Stimulated activated CD4-positive, alpha-beta T cell treated with anti-CD3 and anti-CD28 coated beads, Interleukin-1b, Interleukin-23, amount 100 ng/mL, for 1 hour (primary cell): ENCODE measurements around the gene CD8B2.
"Not testable (repeated sequence)": the region's sequence is repeated elsewhere in the genome, so short reads cannot be mapped to it uniquely, and the experiment has no call there.

ENCODE experiments used
- DNase-seq, 2 donors: peaks; one replicate each; pipeline ENCODE4 v3.0.0-alpha.2; 2020; ENCODE audit warnings: low read depth in 2 of 2

CD8B2 gene

DNA sequence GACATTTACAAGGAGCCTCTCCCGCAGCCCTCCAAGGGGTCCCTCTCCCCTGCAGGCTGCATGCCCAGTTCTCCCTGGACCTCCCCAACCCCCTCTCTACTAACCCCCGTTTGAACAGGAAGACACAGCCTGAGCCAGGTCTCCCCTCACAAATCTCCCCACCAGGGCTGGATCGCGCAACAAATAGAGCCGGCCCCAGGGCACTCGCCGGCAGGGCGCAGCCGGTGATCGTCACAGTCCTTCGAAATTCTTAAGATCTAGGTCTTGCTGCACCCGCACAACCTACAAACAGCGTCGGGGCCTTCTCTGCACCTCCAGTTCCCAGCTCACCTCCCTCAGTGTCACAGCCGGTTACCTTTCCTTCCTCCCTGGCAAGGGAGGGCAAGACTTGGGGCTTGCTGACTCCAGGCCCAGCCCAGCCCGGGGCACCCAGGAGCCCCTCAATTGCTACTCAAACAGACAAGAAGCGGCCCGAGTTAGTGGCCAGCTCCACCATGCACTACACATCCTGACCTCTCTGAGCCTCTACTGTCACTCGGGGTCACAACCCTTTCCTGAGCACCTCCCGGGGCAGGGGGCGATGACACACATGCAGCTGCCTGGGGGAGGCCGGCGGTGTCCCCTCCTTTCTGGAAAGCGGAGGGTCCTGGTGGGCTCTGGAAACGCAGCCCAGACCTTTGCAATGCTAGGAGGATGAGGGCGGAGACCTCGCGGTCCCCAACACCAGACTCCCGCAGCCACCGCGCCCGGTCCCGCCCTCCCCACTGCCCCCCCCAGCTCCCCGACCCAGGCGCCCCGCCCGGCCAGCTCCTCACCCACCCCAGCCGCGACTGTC is at the start of gene CD8B2:
Gene CD8B2, plus strand, starts transcription at position 814 of the 835 bp plus-strand sequence. CDS start 63 bp downstream, outside the sequence.
- DNase-seq, result not testable (repeated sequence)

- DNase-seq, result not testable (repeated sequence)
Measured at GRCh38 chr2:106461882-106462281, 25.3 kb upstream of the CD8B2 start.

DNA sequence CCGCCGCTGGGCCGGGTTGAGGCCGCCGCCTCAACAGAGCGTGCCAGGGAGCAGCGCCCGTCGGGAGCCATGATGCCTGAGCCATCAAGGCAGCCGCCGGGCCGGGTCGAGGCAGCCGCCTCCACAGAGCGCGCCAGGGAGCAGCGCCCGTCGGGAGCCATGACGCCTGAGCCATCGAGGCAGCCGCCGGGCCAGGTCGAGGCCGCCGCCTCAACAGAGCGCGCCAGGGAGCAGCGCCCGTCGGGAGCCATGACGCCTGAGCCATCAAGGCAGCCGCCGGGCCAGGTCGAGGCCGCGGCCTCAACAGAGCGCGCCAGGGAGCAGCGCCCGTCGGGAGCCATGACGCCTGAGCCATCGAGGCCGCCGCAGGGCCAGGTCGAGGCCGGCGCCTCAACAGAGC is 19.6 kb upstream of the CD8B2 start:
- not testable (repeated sequence) for DNase-seq

GRCh38 chr2:106468107-106468506 is 19.1 kb upstream of the CD8B2 start, which contains the start of gene RGPD3:
RGPD3 (minus strand) TSS chr2:106468413; CDS start chr2:106468288, 125 bp downstream.
- DNase-seq, result not testable (repeated sequence)

DNA sequence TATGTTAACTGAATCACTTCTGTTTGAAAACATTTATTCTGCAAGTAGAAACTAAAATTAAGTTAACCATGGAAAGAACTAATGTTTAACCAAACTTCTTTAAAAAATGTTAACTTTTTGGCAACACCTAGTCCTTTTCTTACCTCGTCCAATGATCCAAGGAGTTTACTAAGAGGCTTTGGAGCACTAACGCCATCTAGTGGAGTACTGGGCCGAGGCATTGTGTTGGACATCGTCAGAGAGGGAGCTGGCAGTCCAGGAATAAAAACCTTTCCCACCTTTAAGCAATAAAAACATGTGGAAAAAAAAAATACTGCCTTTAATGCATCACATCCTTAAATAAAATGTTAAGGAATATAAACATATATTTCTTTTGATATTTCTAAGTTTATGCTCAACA is 16.5 kb upstream of the CD8B2 start:
- DNase-seq, result peak in 1 of 2 donors; percentile 9

DNA sequence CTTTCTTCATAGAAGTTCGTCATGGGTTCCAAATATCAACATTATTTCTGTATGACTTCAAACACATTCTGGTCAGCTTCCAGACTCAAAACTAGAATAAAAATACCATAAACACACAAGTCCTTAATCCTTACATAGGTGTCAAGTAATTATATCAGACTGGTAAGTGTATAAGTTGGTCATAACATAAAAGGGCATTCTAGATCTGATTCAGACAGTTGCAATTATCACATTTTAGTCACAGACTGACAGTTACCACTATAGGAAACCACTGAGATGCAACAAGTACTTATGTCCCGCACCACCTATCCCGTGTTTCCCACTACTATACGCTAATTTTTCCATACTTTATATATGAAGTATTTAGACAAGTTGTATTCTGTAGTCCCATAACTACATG is 9.5 kb upstream of the CD8B2 start:
- DNase-seq, result not testable (repeated sequence)

DNA sequence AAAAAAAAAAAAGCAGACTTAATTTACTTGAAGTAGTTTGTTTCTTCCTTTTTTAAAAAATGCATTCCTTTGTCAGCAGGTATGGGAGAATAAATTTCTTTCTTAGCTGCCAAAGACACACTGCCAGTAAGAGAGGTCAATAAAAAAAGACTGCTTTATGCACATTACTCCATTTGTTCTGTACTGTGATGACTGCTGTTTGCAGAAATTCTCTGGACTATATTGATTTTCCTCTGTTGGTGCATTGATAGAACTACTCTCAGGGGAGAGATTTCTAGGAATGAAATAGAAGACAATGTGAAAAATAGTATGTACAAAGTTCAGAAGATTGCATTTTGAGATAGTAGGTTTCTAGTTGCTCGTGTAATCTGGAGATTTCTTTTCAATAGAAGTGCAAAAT is 7.6 kb upstream of the CD8B2 start:
- DNase-seq, result not testable (repeated sequence)

DNA sequence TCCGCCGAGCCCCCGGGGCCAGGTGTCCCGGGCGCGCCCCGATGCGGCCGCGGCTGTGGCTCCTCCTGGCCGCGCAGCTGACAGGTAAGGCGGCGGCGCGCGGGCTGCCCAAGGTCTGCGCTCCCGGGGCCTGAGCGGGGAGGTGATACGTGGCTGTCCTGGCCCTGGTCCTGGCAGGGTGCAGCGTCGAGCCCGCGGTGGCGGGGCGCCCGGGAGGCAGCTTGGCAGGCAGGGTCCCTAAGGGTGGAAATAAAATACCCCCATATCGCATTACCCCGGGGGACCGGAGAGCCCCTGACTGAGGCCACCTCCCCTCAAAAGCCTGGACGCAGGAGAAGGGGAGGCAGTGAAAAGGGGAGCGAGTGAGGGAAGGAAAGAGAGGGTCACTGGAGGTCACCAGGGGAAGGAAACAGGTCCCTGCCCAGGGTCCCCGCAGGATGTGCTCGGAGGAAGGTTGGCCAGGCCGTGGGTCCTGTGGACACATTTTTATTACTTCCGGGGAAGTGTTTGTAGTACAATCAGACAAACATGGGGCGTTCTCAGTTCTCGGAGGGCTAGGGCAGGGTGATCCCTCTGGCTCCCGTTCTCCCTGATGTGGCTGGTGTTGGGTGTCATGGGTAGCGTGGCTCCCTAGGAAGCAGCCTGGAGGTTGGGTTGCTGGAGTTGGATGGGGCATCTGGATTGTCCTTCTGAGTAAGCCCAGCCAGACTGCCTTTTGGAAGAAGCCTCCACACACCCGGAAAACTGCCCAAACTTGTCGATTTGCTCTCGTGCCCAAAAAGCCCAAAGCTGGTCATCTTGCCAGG is 425 bp downstream of the CD8B2 start:
- DNase-seq, result not testable (repeated sequence)

DNA sequence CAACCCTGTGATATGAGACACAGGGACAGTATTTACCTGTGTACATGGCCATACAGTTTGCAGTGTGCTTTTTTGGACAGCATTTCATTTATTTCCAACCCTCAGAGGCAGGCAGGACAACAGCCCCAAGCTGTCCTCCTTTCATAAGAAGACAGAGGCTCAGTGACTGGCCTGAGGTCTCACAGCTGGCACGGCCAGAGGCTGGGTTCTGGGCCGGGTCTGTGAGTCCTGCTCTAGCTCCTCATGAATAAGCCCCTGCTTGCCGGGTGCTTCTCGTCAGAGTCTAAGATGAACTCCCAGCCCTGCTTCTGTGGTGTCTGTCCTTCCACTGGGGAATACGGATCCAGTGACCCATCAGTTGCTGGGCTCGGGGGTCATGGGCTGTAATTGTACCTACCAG is 2.5 kb downstream of the CD8B2 start:
- DNase-seq, result not testable (repeated sequence)

- DNase-seq, result not testable (repeated sequence)
Measured at GRCh38 chr2:106492399-106492798, 5.2 kb downstream of the CD8B2 start.

DNA sequence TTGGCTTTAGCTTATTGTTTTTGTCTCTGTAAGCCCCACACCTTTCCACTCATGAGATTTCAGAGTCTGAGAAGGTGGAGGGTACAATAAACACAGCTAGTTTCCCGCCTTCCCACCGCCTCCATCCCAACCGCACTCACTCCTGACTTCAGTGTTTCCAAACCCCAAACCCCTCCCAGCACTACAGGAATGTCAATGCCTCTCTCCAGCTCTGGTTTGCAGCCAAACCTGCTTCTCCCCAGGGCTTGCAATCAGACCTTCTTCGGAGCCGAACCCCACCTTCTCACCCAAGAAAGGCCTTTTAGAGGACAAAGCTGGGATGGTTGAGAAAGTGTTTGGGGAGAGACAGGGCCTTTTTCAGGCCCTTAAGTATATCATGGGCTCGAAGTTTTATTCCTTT is 5.7 kb downstream of the CD8B2 start:
- not testable (repeated sequence) for DNase-seq

- not testable (repeated sequence) for DNase-seq
Measured at GRCh38 chr2:106498549-106498948, 11.4 kb downstream of the CD8B2 start.

DNA sequence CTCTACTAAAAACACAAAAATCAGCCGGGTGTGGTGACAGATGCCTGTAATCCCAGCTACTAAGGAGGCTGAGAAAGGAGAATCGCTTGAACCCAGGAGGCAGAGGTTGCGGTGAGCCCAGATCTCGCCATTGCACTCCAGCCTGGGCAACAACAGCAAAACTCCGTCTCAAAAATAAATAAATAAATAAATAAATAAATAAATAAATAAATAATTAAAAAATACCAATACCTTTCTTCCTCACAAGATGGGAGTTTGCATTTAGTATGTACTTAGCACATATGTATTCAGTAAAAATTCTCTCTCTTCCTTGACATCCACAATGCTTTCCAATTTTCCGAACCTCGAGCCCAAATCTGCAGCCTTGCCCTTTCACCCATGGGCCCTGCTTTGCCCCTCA is 13.2 kb downstream of the CD8B2 start:
- DNase-seq, result not testable (repeated sequence)

- DNase-seq, result not testable (repeated sequence)
Measured at GRCh38 chr2:106502351-106502750, 15.2 kb downstream of the CD8B2 start.

DNA sequence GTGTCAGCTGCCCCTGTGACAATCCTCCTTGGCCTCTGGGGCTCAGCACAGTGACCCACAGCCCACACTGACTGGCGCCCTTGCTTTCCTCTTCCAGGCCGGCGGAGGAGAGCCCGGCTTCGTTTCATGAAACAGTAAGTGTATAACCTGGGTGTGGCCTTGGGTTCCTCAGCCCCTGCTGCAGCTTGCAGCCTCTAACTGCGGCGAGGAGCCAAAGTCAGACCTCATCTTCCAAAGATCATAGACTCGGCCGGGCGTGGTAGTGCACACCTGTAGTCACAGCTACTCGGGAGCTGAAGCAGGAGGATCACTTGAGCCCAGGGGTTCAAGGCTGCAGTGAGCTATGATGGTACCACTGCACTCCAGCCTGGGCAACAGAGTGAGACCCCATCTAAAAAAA is 17.0 kb downstream of the CD8B2 start:
- not testable (repeated sequence) for DNase-seq

DNA sequence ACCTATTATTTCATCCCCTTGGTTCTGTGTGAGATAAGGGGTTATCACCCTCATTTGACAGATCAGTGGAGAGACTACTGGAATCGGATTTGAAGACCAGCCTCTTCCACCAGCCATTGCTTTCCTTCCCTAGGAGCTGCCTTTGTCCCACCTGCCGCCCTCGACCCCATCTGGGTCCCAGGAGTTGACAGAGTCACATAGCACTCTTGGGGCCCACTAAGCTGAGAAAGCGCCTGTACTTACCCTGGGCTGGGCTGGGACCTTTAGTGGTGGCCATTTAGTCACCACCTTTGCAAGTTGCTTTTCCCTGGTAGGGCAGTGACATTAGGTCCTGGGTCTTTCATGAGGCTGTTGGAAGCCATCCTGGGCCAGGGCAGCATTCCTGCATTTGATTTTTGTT is 17.6 kb downstream of the CD8B2 start:
- DNase-seq, result not testable (repeated sequence)

- DNase-seq, result not testable (repeated sequence)
Measured at GRCh38 chr2:106506002-106506687, 19.0 kb downstream of the CD8B2 start.

DNA sequence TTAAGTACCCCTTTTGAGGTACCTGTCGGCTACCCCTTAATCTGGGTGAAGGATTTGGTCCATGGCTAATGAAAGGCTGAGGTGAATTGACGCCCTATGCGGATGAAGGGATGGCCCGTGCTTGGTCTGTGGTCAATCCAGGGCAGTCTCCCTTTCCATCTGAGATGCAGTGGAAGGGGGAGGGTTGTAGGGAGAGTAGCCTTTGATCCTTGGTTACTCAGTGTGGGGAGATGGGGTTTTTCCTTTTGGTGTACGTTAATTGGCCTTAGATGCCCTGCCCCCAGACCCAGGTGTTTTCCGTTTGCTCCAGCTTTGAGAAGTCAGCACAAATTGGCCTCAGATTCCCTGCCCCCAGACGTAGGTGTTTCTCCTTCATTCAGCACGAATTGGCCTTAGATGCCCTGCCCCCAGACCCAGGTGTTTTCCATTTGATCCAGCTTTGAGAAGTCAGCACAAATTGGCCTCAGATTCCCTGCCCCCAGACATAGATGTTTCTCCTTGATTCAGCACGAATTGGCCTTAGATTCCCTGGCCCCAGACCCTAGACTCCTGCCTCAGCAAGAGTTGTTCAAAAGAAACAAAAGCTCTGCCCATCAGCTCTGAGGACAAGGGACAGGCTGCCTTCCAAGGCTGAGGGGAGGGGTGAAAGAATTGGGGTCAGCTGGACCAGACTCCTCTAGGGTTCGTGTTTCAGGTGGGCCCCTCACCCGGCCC is 21.7 kb downstream of the CD8B2 start:
- DNase-seq, result not testable (repeated sequence)

- DNase-seq, result not testable (repeated sequence)
Measured at GRCh38 chr2:106509374-106509770, 22.2 kb downstream of the CD8B2 start.

DNA sequence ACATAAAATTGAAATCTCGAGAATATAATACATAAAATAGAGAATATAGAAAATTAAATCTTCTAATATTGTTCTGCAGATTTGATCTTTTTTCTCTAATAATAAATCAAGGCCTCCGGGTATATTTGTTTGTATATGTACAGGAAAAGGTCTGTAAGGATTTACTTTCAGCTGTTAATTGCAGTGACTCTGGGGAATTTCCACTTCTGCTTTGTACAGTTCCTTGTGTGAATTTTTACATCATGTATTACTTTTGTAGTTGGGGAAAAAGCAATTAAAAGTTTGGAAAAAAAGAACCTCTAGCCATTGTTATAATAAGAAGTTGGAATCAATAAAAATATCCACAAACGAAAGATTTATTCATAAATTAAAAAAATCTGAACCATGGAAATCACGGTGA is 23.6 kb downstream of the CD8B2 start:
- DNase-seq, result not testable (repeated sequence)

DNA sequence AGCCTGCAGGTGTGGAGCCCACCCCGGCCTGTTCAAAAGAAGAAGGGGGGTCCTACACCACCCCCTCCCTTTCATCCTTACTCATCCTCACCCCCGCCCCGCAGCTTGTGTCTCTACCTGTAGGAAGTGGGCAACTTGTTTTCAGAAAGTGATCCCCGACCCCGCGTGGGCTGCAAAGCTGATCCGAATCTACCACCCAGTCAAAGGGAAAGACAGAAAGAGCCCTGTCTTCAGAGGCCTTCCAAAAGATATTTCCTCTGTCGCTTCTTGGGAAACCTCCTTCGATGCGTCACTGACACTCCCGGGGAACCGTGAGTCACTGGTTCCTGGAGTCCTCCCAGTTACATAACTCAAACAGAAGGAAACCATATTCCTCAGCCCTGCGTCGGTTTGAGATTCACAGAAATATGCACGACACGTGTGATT is 24.3 kb downstream of the CD8B2 start:
- peak in 1 of 2 donors; percentile 1 for DNase-seq
